GM19438 (cell line): Measurements from ENCODE around the gene CAMK1D.
"Not testable (repeated sequence)": the region's sequence is repeated elsewhere in the genome, so short reads cannot be mapped to it uniquely, and the experiment has no call there.

ENCODE experiments used
- ATAC-seq: cut with Tn5 transposase; IDR thresholded peaks from one replicate; pipeline ENCODE4 v1.9.1; 2021; ENCODE audit warnings: low read depth; ENCODE audit not compliant: unreplicated experiment

Gene CAMK1D

DNA sequence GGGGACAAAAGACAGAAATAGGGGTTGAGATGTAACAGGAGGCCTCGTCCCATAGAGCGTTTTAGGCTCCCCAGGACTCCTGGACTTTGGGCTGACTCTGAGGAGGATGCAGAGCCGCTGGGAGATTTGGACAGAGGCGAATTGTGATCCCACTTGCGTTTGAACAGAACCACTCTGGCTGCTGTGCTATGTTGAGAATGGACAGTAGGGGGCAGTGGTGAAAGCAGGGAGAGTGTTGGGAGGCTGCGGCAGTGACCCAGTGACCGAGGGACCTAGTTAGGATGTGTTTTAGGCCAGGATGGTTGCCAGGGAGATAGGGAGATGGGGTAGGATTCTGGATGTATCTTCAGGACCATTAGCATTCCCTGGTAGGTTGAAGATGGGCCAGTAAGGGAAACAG, 380.5 kb downstream of the CAMK1D start:
- ATAC-seq, result no peak

GRCh38 chr10:12730809-12731519, 381.6 kb downstream of the CAMK1D start:
- no peak for ATAC-seq

- ATAC-seq, result no peak
These were observed 383.9 kb downstream of the CAMK1D start for GRCh38 chr10:12733271-12733670.

DNA sequence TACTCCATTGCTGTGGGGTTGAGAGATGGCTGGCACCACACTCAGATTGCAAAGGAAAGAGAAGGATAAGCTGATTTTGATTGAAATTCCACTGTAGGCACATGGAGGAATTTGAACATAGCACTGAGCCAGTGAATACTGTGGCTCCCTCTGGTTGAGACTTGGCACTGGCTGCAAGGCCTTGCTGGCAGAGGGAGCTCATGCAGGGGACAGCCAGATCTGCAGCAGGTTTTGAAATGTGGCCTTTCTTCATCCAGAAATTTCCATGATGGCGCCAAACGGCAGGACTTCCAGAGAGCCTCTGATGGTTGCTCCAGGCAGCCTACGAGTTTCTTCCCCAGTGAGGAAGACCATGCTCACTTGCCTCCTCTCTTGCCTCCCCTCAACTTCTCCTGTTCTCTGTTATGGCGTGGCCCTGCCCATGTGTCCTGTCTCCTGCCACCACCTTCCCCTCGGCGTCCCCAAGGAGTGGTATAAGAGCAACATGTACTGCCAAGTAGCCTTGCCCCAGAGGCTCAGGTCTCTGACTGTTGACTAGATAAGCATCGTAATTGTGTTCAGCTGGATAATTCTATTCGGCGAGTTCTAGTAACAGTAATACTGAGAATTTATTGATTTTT, 386.6 kb downstream of the CAMK1D start:
- ATAC-seq, result no peak

DNA sequence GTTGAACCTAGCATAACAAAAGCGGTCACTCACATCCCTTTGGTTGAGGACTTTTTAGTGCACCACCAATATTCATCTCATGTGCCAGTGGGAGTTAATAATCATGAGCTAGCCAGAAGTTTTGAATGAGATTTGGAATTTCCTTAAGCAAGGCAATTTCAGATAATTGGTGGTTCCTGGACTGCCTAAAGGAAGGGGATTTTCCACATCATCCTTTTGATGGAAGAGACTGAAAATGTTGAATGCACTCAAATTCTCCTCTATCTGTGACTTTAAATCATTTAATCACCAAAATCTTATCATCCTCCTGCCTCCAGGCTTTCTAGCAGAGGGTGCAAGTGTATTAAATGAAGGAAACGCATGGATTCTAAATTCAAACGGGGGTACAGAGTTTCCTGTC, 391.5 kb downstream of the CAMK1D start:
- ATAC-seq, result no peak

- no peak for ATAC-seq
These were observed 392.0 kb downstream of the CAMK1D start for GRCh38 chr10:12741360-12741804.

GRCh38 chr10:12742771-12743170, 393.4 kb downstream of the CAMK1D start:
- ATAC-seq, result no peak

DNA sequence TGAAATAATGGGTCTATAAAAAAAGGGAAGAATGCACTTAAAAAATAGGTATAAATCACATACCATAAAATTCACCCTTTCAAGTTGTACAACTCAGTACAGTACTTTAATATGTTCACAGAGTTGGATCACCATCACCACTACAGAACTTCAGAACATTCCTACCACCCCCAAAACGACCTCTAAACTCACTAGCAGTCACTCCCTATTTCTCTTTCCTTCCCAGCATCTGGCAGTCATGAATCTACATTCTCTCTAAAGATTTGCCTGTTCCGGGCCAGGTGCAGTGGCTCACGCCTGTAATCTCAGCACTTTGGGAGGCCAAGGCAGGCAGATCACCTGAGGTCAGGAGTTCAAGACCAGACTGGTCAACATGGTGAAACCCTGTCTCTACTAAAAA, 394.1 kb downstream of the CAMK1D start:
- ATAC-seq, result not testable (repeated sequence)

DNA sequence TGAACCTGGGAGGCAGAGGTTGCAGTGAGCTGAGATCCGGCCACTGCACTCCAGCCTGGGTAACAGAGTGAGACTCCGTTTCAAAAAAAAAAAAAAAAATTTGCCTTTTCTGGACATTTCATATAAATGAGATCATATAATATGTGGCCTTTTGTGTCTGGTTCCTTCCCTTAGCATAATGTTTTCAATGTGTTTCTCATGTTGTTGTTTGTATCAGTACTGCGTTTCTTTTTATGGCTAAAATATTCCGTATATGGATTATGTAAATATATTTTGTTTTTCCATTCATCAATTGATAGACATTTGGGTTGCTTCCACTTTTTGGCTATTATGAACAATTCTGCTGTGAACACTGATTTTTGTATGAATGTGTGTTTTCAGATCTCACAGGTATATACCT, 394.6 kb downstream of the CAMK1D start:
- ATAC-seq, result no peak

- no peak for ATAC-seq
These were observed 398.8 kb downstream of the CAMK1D start for GRCh38 chr10:12748186-12748585.

GRCh38 chr10:12749760-12750478, 400.6 kb downstream of the CAMK1D start:
- no peak for ATAC-seq

DNA sequence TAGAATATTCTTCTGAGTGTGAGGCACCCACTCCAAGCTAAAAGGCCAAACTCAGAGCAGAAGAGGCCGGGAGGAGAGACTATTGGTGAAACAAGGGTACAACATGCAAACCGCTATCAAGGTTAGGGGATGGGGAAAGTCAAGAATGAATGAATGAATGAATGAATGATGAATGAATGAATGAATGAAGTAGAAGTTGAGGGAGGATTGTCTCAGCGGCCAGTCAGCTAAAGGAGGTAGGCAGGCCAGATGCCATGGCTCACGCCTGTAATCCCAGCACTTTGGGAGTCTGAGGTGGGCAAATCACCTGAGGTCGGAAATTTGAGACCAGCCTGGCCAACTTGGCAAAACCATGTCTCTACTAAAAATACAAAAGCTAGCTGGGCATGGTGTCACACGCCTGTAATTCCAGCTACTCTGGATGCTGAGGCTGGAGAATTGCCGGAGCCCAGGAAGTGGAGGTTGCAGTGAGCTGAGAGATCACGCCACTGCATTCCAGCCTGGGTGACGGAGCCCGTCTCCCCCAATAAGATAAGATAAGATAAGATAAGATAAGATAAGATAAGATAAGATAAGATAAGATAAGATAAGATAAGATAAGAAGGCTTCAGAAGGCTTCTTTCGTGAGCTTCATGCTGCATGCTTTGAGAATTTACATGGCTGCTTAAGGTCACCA, 401.3 kb downstream of the CAMK1D start:
- ATAC-seq, result no peak

DNA sequence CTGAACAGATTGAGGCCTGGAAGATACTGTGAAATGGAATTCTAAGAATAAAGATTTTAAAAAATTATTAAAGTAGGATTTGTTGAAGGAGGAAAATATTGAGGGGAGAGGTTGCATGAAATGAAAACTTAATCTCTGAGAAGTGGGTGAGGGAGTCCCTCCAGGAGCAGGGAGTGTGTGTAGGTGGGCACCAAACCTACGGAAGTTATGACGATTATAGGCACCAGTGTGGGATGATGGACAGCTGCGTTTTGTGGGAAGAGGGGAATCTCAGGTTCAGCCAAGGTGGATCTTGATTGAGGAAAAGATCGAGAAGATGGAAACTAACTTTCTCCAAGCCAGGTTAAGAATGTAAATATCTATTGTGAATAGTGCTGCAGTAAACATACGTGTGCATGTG, 405.7 kb downstream of the CAMK1D start:
- no peak for ATAC-seq

DNA sequence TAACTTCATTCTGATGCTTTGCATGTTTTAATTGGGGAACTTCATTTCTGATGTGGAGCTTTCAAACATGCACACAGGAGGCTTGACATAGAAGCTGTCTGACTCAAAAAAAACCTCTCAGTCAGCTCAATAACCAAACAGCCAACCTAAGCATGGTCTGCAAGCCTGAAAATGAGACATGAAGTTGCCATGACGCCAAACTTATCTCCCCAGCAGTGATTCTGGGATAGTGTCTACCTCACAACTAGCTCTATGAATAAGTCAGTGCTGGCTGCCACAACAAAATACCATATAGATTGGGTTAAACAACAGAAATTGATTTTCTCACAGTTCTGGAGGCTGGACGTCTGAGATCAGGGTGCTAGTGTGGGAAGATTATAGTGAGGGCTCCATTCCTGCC, 408.0 kb downstream of the CAMK1D start:
- no peak for ATAC-seq

- ATAC-seq, result no peak
These were observed 408.9 kb downstream of the CAMK1D start for GRCh38 chr10:12758271-12758670.

DNA sequence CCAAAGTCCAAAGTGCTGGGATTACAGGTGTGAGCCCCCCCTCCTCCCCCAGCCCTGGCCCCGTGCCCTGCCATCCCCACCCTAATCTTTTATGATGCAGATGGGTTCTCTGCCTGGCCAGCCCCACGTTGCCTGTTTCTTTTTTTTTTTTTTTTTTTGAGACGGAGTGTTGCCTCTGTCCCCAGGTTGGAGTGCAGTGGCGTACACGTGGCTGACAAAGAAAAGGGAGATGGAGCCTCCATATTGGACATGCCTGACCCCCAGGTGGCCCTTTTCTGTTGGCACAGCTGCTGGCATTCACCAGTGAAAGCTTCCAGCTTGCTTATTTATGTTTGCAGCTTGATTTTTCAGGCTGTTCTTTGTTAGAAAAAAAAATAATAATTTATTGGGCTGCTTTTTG, 416.9 kb downstream of the CAMK1D start:
- ATAC-seq, result no peak

- ATAC-seq, result no peak
These were observed 419.1 kb downstream of the CAMK1D start for GRCh38 chr10:12768156-12769100.

DNA sequence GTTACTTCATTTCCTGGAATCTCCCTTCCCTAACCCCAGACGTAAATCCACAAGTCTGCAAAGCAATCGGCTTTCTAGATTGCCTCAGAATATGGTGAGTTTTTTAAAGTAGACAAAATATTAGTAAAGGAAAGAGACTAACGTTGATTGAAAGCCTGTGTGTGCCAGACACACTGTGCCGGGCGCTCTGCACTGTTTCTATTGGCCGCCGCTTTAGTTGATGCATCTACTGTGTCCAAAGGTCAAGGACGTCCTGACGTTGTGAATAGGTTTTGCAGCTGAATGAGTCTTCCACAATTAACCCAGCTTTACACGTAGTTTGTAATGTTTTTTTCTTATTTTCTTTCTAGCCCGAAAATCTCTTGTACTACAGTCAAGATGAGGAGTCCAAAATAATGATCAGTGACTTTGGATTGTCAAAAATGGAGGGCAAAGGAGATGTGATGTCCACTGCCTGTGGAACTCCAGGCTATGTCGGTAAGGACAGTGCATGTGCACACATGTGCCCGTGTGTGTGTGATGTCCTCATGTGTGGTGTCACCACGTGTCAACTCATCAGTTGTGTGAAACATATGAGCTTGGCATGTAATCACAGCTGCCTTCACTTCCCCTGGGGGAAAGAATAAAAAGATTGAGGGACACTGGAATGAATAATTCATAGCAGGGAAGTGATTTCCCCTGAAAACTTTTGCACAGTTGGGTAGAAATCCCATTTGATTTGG, 420.1 kb downstream of the CAMK1D start:
- no peak for ATAC-seq

DNA sequence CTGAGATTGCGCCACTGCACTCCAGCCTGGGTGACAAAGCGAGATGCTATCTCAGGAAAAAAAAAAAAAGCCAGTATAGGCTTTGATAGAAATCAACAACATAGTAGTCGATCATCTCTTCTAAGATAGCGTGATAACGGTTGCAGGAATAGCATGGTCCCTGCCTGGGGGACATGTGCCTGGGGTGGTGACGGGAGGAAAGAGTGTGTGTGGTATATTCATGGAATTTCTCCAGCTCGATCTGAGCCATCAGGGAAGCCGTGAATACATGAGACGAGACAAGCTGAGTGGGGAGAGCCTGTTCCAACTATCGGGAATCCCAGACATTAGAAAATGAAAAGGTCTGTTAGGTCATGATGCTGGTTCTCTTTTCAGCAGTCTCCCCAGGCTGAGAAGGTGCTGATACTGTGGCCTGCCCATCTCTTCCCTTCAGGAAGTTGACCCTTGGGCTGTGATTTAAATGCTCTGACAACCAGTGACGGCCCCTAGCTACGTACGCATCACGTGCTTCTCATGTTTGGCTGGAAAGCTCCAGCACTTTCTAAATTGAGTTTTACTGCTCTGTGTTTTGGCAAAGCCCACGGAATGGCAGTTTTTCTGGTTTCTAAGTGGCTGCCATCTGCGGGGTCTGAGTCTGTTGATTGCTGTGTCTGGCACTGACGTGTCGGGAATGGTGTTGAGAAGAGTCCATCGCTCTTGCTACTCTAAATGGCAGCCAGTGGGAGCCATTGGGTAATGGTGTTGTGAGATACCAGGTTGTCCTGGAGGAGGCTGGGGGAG, 422.8 kb downstream of the CAMK1D start:
- no peak for ATAC-seq
